D721Med (cell line): Measurements from ENCODE around the gene MRPL50.

Source experiments
- DNase-seq: peaks from one replicate; pipeline ENCODE4 v3.0.0; 2011; ENCODE audit warnings: low spot score; ENCODE audit not compliant: insufficient read length
- FAIRE-seq: peaks from 2 replicates; lab custom pipeline; 2011; peaks lifted over from hg19 to GRCh38; lab: Jason Lieb, UNC
- TF ChIP-seq, protein P1 (sequence below): IDR thresholded peaks from 2 replicates; pipeline ENCODE4 v1.5.1; 2012; ENCODE audit warnings: mild to moderate bottlenecking, control low read depth; ENCODE audit not compliant: insufficient read depth; ENCODE audit errors: missing control alignments

The MRPL50 gene

GRCh38 chr9:101408374-101409078 lies 10.1 kb upstream of the MRPL50 start:
- TF ChIP-seq, protein P1, sequence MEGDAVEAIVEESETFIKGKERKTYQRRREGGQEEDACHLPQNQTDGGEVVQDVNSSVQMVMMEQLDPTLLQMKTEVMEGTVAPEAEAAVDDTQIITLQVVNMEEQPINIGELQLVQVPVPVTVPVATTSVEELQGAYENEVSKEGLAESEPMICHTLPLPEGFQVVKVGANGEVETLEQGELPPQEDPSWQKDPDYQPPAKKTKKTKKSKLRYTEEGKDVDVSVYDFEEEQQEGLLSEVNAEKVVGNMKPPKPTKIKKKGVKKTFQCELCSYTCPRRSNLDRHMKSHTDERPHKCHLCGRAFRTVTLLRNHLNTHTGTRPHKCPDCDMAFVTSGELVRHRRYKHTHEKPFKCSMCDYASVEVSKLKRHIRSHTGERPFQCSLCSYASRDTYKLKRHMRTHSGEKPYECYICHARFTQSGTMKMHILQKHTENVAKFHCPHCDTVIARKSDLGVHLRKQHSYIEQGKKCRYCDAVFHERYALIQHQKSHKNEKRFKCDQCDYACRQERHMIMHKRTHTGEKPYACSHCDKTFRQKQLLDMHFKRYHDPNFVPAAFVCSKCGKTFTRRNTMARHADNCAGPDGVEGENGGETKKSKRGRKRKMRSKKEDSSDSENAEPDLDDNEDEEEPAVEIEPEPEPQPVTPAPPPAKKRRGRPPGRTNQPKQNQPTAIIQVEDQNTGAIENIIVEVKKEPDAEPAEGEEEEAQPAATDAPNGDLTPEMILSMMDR, result no peak
- FAIRE-seq, result no peak

GRCh38 chr9:101403516-101404285 lies 5.3 kb upstream of the MRPL50 start:
- FAIRE-seq, result no peak
- TF ChIP-seq, protein P1, result no peak
- DNase-seq, result no peak

More at GRCh38 chr9:101408374-101409078, 10.1 kb upstream of the MRPL50 start:
- no peak for DNase-seq

- DNase-seq, result no peak
- TF ChIP-seq, protein P1, result no peak
- FAIRE-seq, result no peak
These were observed 1.7 kb upstream of the MRPL50 start for GRCh38 chr9:101400120-101400519.

- no peak for FAIRE-seq
- DNase-seq, result no peak
- TF ChIP-seq, protein P1, result no peak
These were observed 1.2 kb upstream of the MRPL50 start for GRCh38 chr9:101399643-101399970.

GRCh38 chr9:101398930-101399642 lies 668 bp upstream of the MRPL50 start:
- DNase-seq, result no peak
- FAIRE-seq, result no peak
- TF ChIP-seq, protein P1, result no peak

GRCh38 chr9:101397746-101398067 lies 711 bp downstream of the MRPL50 start:
- DNase-seq (no peak), FAIRE-seq (no peak)
- TF ChIP-seq, protein P1, result no peak
